ENCODE data around the gene IFNA14. TPM values are rescaled to one million over a fixed set of nuclear protein-coding genes. Genes with fewer than 3 reads are reported as not detected.
"Not testable (repeated sequence)": the region's sequence is repeated elsewhere in the genome, so short reads cannot be mapped to it uniquely, and the experiment has no call there.

Gene IFNA14
- total RNA-seq, 1 donor from 2014 or later = not detected

GRCh38 chr9:21235468-21236359, 4.1 kb downstream of the IFNA14 start:
- DNase-seq (ENCODE audit: low spot score) = peak; percentile 28
- H3K9me3 Mint-ChIP-seq (ENCODE audit: unreplicated experiment); H3K4me1 Mint-ChIP-seq (ENCODE audit: unreplicated experiment); H3K36me3 Mint-ChIP-seq (ENCODE audit: low read depth, unreplicated experiment); H3K4me3 Mint-ChIP-seq (ENCODE audit: unreplicated experiment); H3K27me3 Mint-ChIP-seq (ENCODE audit: unreplicated experiment); H3K27ac Mint-ChIP-seq (ENCODE audit: unreplicated experiment): not testable (repeated sequence)
- peak; percentile 16 for TF ChIP-seq CTCF (IDR thresholded peaks at IDR 0.05; ENCODE audit: unreplicated experiment)

GRCh38 chr9:21234153-21234687, 5.6 kb downstream of the IFNA14 start:
- no peak for TF ChIP-seq CTCF (IDR thresholded peaks at IDR 0.05; ENCODE audit: unreplicated experiment)
- no peak for DNase-seq (ENCODE audit: low spot score)
- no peak overlapping the region for H3K4me3 Mint-ChIP-seq (ENCODE audit: unreplicated experiment)
- no peaks in the 10 kb centered on the region for H3K9me3 Mint-ChIP-seq (ENCODE audit: unreplicated experiment)
- peaks cover 3% of the 10 kb centered on the region for H3K27me3 Mint-ChIP-seq (ENCODE audit: unreplicated experiment)
- peaks cover 4% of the 10 kb centered on the region for H3K36me3 Mint-ChIP-seq (ENCODE audit: low read depth, unreplicated experiment)
- H3K4me1 Mint-ChIP-seq (ENCODE audit: unreplicated experiment) = no peaks in the 10 kb centered on the region
- no peak overlapping the region for H3K27ac Mint-ChIP-seq (ENCODE audit: unreplicated experiment)

GRCh38 chr9:21233258-21233657, 6.5 kb downstream of the IFNA14 start:
- Mint-ChIP-seq H3K4me3 (ENCODE audit: unreplicated experiment) (no peak overlapping the region), H3K4me1 (ENCODE audit: unreplicated experiment) (no peaks in the 10 kb centered on the region), H3K27me3 (ENCODE audit: unreplicated experiment) (peaks cover 3% of the 10 kb centered on the region), H3K27ac (ENCODE audit: unreplicated experiment) (no peak overlapping the region), H3K36me3 (ENCODE audit: low read depth, unreplicated experiment) (peaks cover 4% of the 10 kb centered on the region), H3K9me3 (ENCODE audit: unreplicated experiment) (no peaks in the 10 kb centered on the region)
- no peak for DNase-seq (ENCODE audit: low spot score)
- TF ChIP-seq CTCF (IDR thresholded peaks at IDR 0.05; ENCODE audit: unreplicated experiment) = no peak

GRCh38 chr9:21228122-21228521, 11.7 kb downstream of the IFNA14 start, which contains the start of gene IFNA17:
Gene IFNA17, minus strand, starts transcription at chr9:21228222. Its CDS starts 49 bp downstream, at chr9:21228173.
- TF ChIP-seq CTCF (IDR thresholded peaks at IDR 0.05; ENCODE audit: unreplicated experiment) = no peak
- Mint-ChIP-seq H3K27me3 (ENCODE audit: unreplicated experiment) (no peaks in the 10 kb centered on the region), H3K36me3 (ENCODE audit: low read depth, unreplicated experiment) (peaks cover 4% of the 10 kb centered on the region), H3K9me3 (ENCODE audit: unreplicated experiment) (no peaks in the 10 kb centered on the region), H3K4me1 (ENCODE audit: unreplicated experiment) (no peaks in the 10 kb centered on the region), H3K27ac (ENCODE audit: unreplicated experiment) (no peak within 1 kb of the TSS), H3K4me3 (ENCODE audit: unreplicated experiment) (no peak within 1 kb of the TSS)
- DNase-seq (ENCODE audit: low spot score) = no peak

- H3K27me3 Mint-ChIP-seq (ENCODE audit: unreplicated experiment); H3K9me3 Mint-ChIP-seq (ENCODE audit: unreplicated experiment); H3K27ac Mint-ChIP-seq (ENCODE audit: unreplicated experiment); H3K36me3 Mint-ChIP-seq (ENCODE audit: low read depth, unreplicated experiment); H3K4me1 Mint-ChIP-seq (ENCODE audit: unreplicated experiment); DNase-seq (ENCODE audit: low spot score); H3K4me3 Mint-ChIP-seq (ENCODE audit: unreplicated experiment): not testable (repeated sequence)
Measured at GRCh38 chr9:21217211-21217610, 22.6 kb downstream of the IFNA14 start, which contains the start of gene IFNA16. Gene IFNA16, minus strand, starts transcription at chr9:21217311. Its CDS starts 6 bp downstream, at chr9:21217305.

- not testable (repeated sequence) for H3K27ac Mint-ChIP-seq (ENCODE audit: unreplicated experiment); H3K4me3 Mint-ChIP-seq (ENCODE audit: unreplicated experiment); H3K36me3 Mint-ChIP-seq (ENCODE audit: low read depth, unreplicated experiment); H3K27me3 Mint-ChIP-seq (ENCODE audit: unreplicated experiment); DNase-seq (ENCODE audit: low spot score); H3K4me1 Mint-ChIP-seq (ENCODE audit: unreplicated experiment); H3K9me3 Mint-ChIP-seq (ENCODE audit: unreplicated experiment)
Measured at GRCh38 chr9:21213411-21214326, 26.1 kb downstream of the IFNA14 start.

- not testable (repeated sequence) for H3K4me1 Mint-ChIP-seq (ENCODE audit: unreplicated experiment); H3K4me3 Mint-ChIP-seq (ENCODE audit: unreplicated experiment); H3K27me3 Mint-ChIP-seq (ENCODE audit: unreplicated experiment); DNase-seq (ENCODE audit: low spot score); H3K27ac Mint-ChIP-seq (ENCODE audit: unreplicated experiment); H3K9me3 Mint-ChIP-seq (ENCODE audit: unreplicated experiment); H3K36me3 Mint-ChIP-seq (ENCODE audit: low read depth, unreplicated experiment)
Measured at GRCh38 chr9:21212160-21212559, 27.6 kb downstream of the IFNA14 start.
